Fibroblast of lung (primary cell): ENCODE data around the gene EPC2. TPM values are rescaled to one million over a fixed set of nuclear protein-coding genes. Genes with fewer than 3 reads are reported as not detected.

Experiments
- DNase-seq, 2 donors: peaks; one replicate each; pipeline versions ENCODE4 v3.0.0 to v3.0.0-alpha.2; 2010; ENCODE audit warnings: low read depth in 2 of 2
- H2AFZ ChIP-seq: 2 replicates; pipeline ENCODE4 v1.5.1; 2012; ENCODE audit warnings: low read length, control low read depth, inconsistent platforms
- H3K27ac ChIP-seq: 2 replicates; pipeline ENCODE4 v1.5.1; 2011; ENCODE audit warnings: low read length, control low read depth; ENCODE audit not compliant: insufficient read depth
- H3K27me3 ChIP-seq: 2 replicates; pipeline ENCODE4 v1.5.1; 2011; ENCODE audit warnings: mild to moderate bottlenecking, low read length; ENCODE audit not compliant: control insufficient read depth, insufficient read depth
- H3K36me3 ChIP-seq: 2 replicates; pipeline ENCODE4 v1.5.1; 2011; ENCODE audit warnings: low read length; ENCODE audit not compliant: control insufficient read depth, insufficient read depth
- H3K4me1 ChIP-seq: 2 replicates; pipeline ENCODE4 v1.5.1; 2011; ENCODE audit warnings: low read length; ENCODE audit not compliant: control insufficient read depth, insufficient read depth; ENCODE audit errors: extremely low read depth
- H3K4me2 ChIP-seq: 2 replicates; pipeline ENCODE4 v1.5.1; 2011; ENCODE audit warnings: low read length, control low read depth; ENCODE audit not compliant: insufficient read depth; ENCODE audit errors: extremely low read depth
- H3K4me3 ChIP-seq, 4 experiments: fragments of 200-600 bp in 1 of 4; sonication (generic) in 1 of 4; replicated peaks in 1 of 4; 2 replicates each; pipeline ENCODE4 v1.5.1; 2011 to 2016; ENCODE audit warnings: low read length in 4 of 4, low read depth in 3 of 4, mild to moderate bottlenecking in 3 of 4, control low read depth in 2 of 4, inconsistent platforms in 1 of 4, mixed read lengths in 1 of 4; ENCODE audit not compliant: insufficient read depth in 1 of 4; ENCODE audit errors: control extremely low read depth in 1 of 4
- H3K79me2 ChIP-seq: 2 replicates; pipeline ENCODE4 v1.5.1; 2012; ENCODE audit warnings: mild to moderate bottlenecking, low read length, inconsistent platforms; ENCODE audit not compliant: control insufficient read depth, insufficient read depth
- H3K9ac ChIP-seq: 2 replicates; pipeline ENCODE4 v1.5.1; 2011; ENCODE audit warnings: mild to moderate bottlenecking, low read length, control low read depth; ENCODE audit not compliant: insufficient read depth
- H3K9me3 ChIP-seq: 2 replicates; pipeline ENCODE4 v1.5.1; 2012; ENCODE audit warnings: low read depth, low read length; ENCODE audit not compliant: control insufficient read depth, insufficient read depth
- H4K20me1 ChIP-seq: 2 replicates; pipeline ENCODE4 v1.5.1; 2011; ENCODE audit warnings: low read length; ENCODE audit not compliant: control insufficient read depth, insufficient read depth; ENCODE audit errors: extremely low read depth
- CTCF ChIP-seq, 2 donors: IDR thresholded peaks in 1 of 2; conservative IDR thresholded peaks in 1 of 2; 1 replicate in 1 of 2; 2 replicates in 1 of 2; pipeline ENCODE4 v1.5.1; 2011 to 2012; ENCODE audit warnings: low read length in 2 of 2, control low read depth in 1 of 2, inconsistent platforms in 1 of 2, low read depth in 1 of 2, mild to moderate bottlenecking in 1 of 2
- EZH2 ChIP-seq: IDR thresholded peaks from 2 replicates; pipeline ENCODE4 v1.5.1; 2012; ENCODE audit warnings: low read length, control low read depth, mild to moderate bottlenecking; ENCODE audit errors: missing control alignments
- polyA plus RNA-seq, 2 donors: library from polyadenylated mRNA; depleted of rRNA in 1 of 2; stranded (reverse) in 1 of 2; unstranded in 1 of 2; fragments of >200 nt; gene quantifications; 2 replicates each; pipeline ENCODE4 v1.2.1, GENCODE V29; 2011 to 2012; ENCODE audit warnings: missing spikeins in 1 of 2
- total RNA-seq: library from RNA; depleted of rRNA; stranded (reverse); fragments of >200 nt; gene quantifications from 2 replicates; pipeline ENCODE4 v1.2.1, GENCODE V29; 2014

Gene EPC2
- total and polyA plus RNA-seq, 2 donors (not counting 1 experiment from before 2014, with no cell fraction given): 19.6 to 22.8 TPM

GRCh38 chr2:148721991-148722777 is 77.6 kb downstream of the EPC2 start:
- DNase-seq: peak in 1 of 2 donors; percentile 47
- Histone ChIP-seq H3K9ac (no peak overlapping the region), H3K27me3 (no peaks in the 10 kb centered on the region), H3K36me3 (no peaks in the 10 kb centered on the region), H3K4me2 (no peak overlapping the region), H3K4me3 (no peak overlapping the region), H2AFZ (no peak overlapping the region), H4K20me1 (no peaks in the 10 kb centered on the region), H3K4me1 (peaks cover 5% of the 10 kb centered on the region), H3K27ac (no peak overlapping the region), H3K9me3 (no peaks in the 10 kb centered on the region), H3K79me2 (peaks cover 37% of the 10 kb centered on the region)
- TF ChIP-seq EZH2 (no peak), CTCF (conservative IDR thresholded peaks at IDR 0.05 in 1 of 2, IDR thresholded peaks at IDR 0.05 in 1 of 2; ENCODE audit: low read depth in 1 of 2, low read length in 2 of 2) (no peak)

GRCh38 chr2:148725564-148725963 is 81.0 kb downstream of the EPC2 start:
- Histone ChIP-seq H3K4me2 (no peak overlapping the region), H4K20me1 (no peaks in the 10 kb centered on the region), H3K36me3 (no peaks in the 10 kb centered on the region), H3K4me3 (no peak overlapping the region), H3K4me1 (peaks cover under 1% of the 10 kb centered on the region), H2AFZ (no peak overlapping the region), H3K27me3 (no peaks in the 10 kb centered on the region), H3K9me3 (no peaks in the 10 kb centered on the region), H3K27ac (no peak overlapping the region), H3K79me2 (peaks cover 21% of the 10 kb centered on the region), H3K9ac (no peak overlapping the region)
- TF ChIP-seq CTCF (conservative IDR thresholded peaks at IDR 0.05 in 1 of 2, IDR thresholded peaks at IDR 0.05 in 1 of 2; ENCODE audit: low read depth in 1 of 2, low read length in 2 of 2): no peak
- DNase-seq: no peak

- H3K9me3 ChIP-seq: no peaks in the 10 kb centered on the region
- H3K79me2 ChIP-seq: peaks cover 21% of the 10 kb centered on the region
- no peaks in the 10 kb centered on the region for H3K27me3 ChIP-seq
- no peaks in the 10 kb centered on the region for H4K20me1 ChIP-seq
- no peak overlapping the region for H3K4me3 ChIP-seq
- no peak overlapping the region for H3K9ac ChIP-seq
- DNase-seq: no peak
- H3K27ac ChIP-seq: no peak overlapping the region
- H3K4me1 ChIP-seq: no peaks in the 10 kb centered on the region
- no peak for TF ChIP-seq CTCF (conservative IDR thresholded peaks at IDR 0.05 in 1 of 2, IDR thresholded peaks at IDR 0.05 in 1 of 2; ENCODE audit: low read depth in 1 of 2, low read length in 2 of 2)
- TF ChIP-seq EZH2: no peak
- H3K36me3 ChIP-seq: no peaks in the 10 kb centered on the region
- no peak overlapping the region for H3K4me2 ChIP-seq
- no peak overlapping the region for H2AFZ ChIP-seq
These were observed 81.7 kb downstream of the EPC2 start for GRCh38 chr2:148726228-148726627.
